Loucy (cell line): ENCODE data around the gene BRMS1.

ENCODE experiments used
- H2AFZ ChIP-seq: fragments of 200-600 bp; sonication (generic); 2 replicates; pipeline ENCODE4 v1.6.0; 2016; ENCODE audit warnings: antibody characterized with exemption, mild to moderate bottlenecking, low read length, moderate library complexity
- H3F3A ChIP-seq: fragments of 200-600 bp; 2 replicates; pipeline ENCODE4 v1.6.0; 2016; ENCODE audit warnings: antibody characterized with exemption, low read depth, mild to moderate bottlenecking
- H3K27me3 ChIP-seq: fragments of 200-600 bp; sonication (generic); 2 replicates; pipeline ENCODE4 v1.6.1; 2014; ENCODE audit warnings: low read length, mild to moderate bottlenecking; ENCODE audit not compliant: insufficient read depth, poor library complexity, severe bottlenecking
- H3K36me3 ChIP-seq: fragments of 200-600 bp; sonication (generic); 2 replicates; pipeline ENCODE4 v1.6.1; 2016; ENCODE audit warnings: low read length; ENCODE audit not compliant: insufficient read depth
- H3K4me1 ChIP-seq: fragments of 200-600 bp; sonication (generic); 2 replicates; pipeline ENCODE4 v1.5.1; 2014; ENCODE audit warnings: low read length, mild to moderate bottlenecking; ENCODE audit not compliant: insufficient read depth, poor library complexity, severe bottlenecking
- H3K4me2 ChIP-seq: fragments of 200-600 bp; sonication (generic); 2 replicates; pipeline ENCODE4 v1.6.0; 2014; ENCODE audit warnings: antibody characterized with exemption, low read length, low read depth, mild to moderate bottlenecking; ENCODE audit not compliant: poor library complexity, severe bottlenecking
- H3K4me3 ChIP-seq: fragments of 200-600 bp; sonication (generic); 2 replicates; pipeline ENCODE4 v1.5.1; 2014; ENCODE audit warnings: low read length, mild to moderate bottlenecking, mixed read lengths; ENCODE audit not compliant: poor library complexity, severe bottlenecking
- H3K79me2 ChIP-seq: fragments of 200-600 bp; sonication (generic); 2 replicates; pipeline ENCODE4 v1.6.1; 2014; ENCODE audit warnings: low read length; ENCODE audit not compliant: insufficient read depth
- H3K9ac ChIP-seq: fragments of 200-600 bp; sonication (generic); 2 replicates; pipeline ENCODE4 v1.6.0; 2014; ENCODE audit warnings: mild to moderate bottlenecking, low read depth, low read length, moderate library complexity; ENCODE audit not compliant: poor library complexity, severe bottlenecking
- H3K9me2 ChIP-seq: fragments of 200-600 bp; sonication (generic); replicated peaks from 2 replicates; pipeline ENCODE4 v1.6.1; 2016; ENCODE audit warnings: low read depth, low read length, mixed read lengths
- H3K9me3 ChIP-seq: fragments of 200-600 bp; sonication (generic); 2 replicates; pipeline ENCODE4 v1.6.1; 2014; ENCODE audit warnings: mild to moderate bottlenecking, antibody characterized with exemption, low read length, low read depth; ENCODE audit not compliant: insufficient read depth
- H4K20me1 ChIP-seq: fragments of 200-600 bp; sonication (generic); 2 replicates; pipeline ENCODE4 v1.6.0; 2014; ENCODE audit warnings: antibody characterized with exemption, low read length, mild to moderate bottlenecking; ENCODE audit not compliant: insufficient read depth, poor library complexity, severe bottlenecking
- CTCF ChIP-seq: fragments of 200-600 bp; sonication (generic); conservative IDR thresholded peaks from 2 replicates; pipeline ENCODE4 v1.5.1; 2014; ENCODE audit warnings: mild to moderate bottlenecking, antibody characterized with exemption, low read length
- EZH2phosphoT487 ChIP-seq: fragments of 200-600 bp; IDR thresholded peaks from 2 replicates; pipeline ENCODE4 v1.6.1; 2018; ENCODE audit warnings: antibody characterized with exemption, mild to moderate bottlenecking, moderate library complexity, borderline replicate concordance

BRMS1 gene

GRCh38 chr11:66316849-66317251 is 28.1 kb downstream of the BRMS1 start, which contains the start of gene CD248:
CD248 (minus strand) TSS chr11:66317044; CDS start chr11:66317027, 17 bp downstream.
- peak within 1 kb of the TSS; percentile 66 for H3K9ac ChIP-seq
- peak within 1 kb of the TSS; percentile 69 for H3K4me2 ChIP-seq
- H3K27me3 ChIP-seq = no peaks in the 10 kb centered on the region
- peak within 1 kb of the TSS; percentile 58 for H3K4me3 ChIP-seq
- H3K9me3 ChIP-seq = no peaks in the 10 kb centered on the region
- H3K79me2 ChIP-seq = no peaks in the 10 kb centered on the region
- H3F3A ChIP-seq = no peaks in the 10 kb centered on the region
- H2AFZ ChIP-seq = 0 out of 2 replicates have a peak within 1 kb of the TSS, but pooled peaks have one; percentile 18
- TF ChIP-seq CTCF (no peak), EZH2phosphoT487 (no peak)
- H3K36me3 ChIP-seq = no peaks in the 10 kb centered on the region
- H3K9me2 ChIP-seq = no peaks in the 10 kb centered on the region
- peaks cover 43% of the 10 kb centered on the region for H3K4me1 ChIP-seq
- H4K20me1 ChIP-seq = no peaks in the 10 kb centered on the region

DNA sequence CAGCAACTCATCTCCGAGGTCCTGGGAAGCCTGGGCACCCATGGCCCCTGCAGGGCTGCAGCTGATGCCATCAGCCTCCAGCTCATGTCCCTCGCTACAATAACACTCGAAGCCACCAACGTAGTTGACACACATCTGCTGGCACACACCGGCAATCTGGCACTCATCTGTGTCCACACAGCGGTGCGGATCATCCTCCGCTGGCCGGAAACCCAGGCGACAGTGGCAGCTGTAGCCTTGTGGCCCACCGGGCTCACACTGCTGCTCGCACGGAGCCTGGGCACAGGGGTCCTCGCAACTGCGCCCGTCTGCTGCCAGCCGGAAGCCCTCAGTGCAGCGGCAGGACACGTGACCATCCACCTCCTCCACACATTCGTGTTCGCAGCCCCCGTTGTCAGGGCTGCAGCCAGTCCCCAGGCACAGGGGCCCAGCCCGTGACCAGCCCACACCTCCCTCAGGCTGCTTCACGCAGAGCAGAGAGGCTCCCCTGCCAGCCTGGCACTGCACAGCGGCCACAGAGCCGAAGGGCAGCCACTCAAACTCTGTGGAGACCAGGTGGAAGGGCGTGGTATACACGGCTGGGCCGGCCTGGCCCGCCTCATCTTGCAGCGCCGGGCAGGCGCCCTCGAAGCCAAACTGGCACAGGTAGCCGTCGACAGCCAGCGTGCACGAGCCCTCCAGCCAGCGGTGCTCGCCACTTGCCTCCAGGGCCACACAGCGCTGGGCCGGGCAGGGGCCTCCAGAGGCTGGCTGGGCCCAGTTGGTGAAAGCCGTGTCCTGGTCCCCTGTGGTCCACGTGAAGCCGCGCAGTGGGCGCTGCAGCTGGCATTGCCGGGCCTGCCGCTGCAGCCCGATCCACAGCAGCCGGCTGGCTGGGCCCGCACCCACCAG is 28.7 kb downstream of the BRMS1 start:
- H4K20me1 ChIP-seq = no peaks in the 10 kb centered on the region
- no peaks in the 10 kb centered on the region for H3K9me2 ChIP-seq
- H3K9me3 ChIP-seq = no peaks in the 10 kb centered on the region
- no peak overlapping the region for H3K4me2 ChIP-seq
- no peak overlapping the region for H2AFZ ChIP-seq
- no peaks in the 10 kb centered on the region for H3K36me3 ChIP-seq
- H3K4me1 ChIP-seq = peaks cover 43% of the 10 kb centered on the region
- H3K9ac ChIP-seq = no peak overlapping the region
- H3K79me2 ChIP-seq = no peaks in the 10 kb centered on the region
- no peak overlapping the region for H3K4me3 ChIP-seq
- H3F3A ChIP-seq = no peaks in the 10 kb centered on the region
- no peaks in the 10 kb centered on the region for H3K27me3 ChIP-seq
- TF ChIP-seq CTCF (no peak), EZH2phosphoT487 (no peak)

- Histone ChIP-seq H3K9me3 (no peaks in the 10 kb centered on the region), H3K36me3 (no peaks in the 10 kb centered on the region), H4K20me1 (no peaks in the 10 kb centered on the region), H3K4me2 (no peak overlapping the region), H3K27me3 (no peaks in the 10 kb centered on the region), H3K4me1 (peaks cover 43% of the 10 kb centered on the region), H3K9me2 (no peaks in the 10 kb centered on the region), H3K9ac (no peak overlapping the region), H3K79me2 (no peaks in the 10 kb centered on the region), H3K4me3 (no peak overlapping the region), H2AFZ (no peak overlapping the region), H3F3A (no peaks in the 10 kb centered on the region)
- TF ChIP-seq EZH2phosphoT487 (no peak), CTCF (no peak)
These were observed 29.4 kb downstream of the BRMS1 start for GRCh38 chr11:66315498-66315885.
